ENCODE measurements around the gene SLC38A3. TPM values are rescaled to one million over a fixed set of nuclear protein-coding genes. Genes with fewer than 3 reads are reported as not detected.
A peak's percentile ranks its signal among the peaks of the same experiment; 100 is the strongest.

The SLC38A3 gene
- total and polyA plus RNA-seq, 12 donors, result 0.05 to 48.8 (median 0.28) TPM; not detected in 2

- no peak overlapping the region for H3K4me3 ChIP-seq
- peaks cover 17 to 37% of the 10 kb centered on the region in 2 donors for H3K4me1 ChIP-seq (replicated peaks in 1 of 2)
- intact Hi-C loops (cut with DNase I), result no loop called here
- WGBS, 4 donors, result 88 to 92% (median 89%) methylated on average over 14 to 17 of the region's 17 CpGs
- no peaks in the 10 kb centered on the region for H3K27me3 ChIP-seq
- DNase-seq, result no peak
- peak overlapping the region in 1 of 5 donors; percentile 2 for H3K27ac ChIP-seq
- TF ChIP-seq POLR2A (IDR thresholded peaks at IDR 0.05), result no peak
- TF ChIP-seq, protein P1, sequence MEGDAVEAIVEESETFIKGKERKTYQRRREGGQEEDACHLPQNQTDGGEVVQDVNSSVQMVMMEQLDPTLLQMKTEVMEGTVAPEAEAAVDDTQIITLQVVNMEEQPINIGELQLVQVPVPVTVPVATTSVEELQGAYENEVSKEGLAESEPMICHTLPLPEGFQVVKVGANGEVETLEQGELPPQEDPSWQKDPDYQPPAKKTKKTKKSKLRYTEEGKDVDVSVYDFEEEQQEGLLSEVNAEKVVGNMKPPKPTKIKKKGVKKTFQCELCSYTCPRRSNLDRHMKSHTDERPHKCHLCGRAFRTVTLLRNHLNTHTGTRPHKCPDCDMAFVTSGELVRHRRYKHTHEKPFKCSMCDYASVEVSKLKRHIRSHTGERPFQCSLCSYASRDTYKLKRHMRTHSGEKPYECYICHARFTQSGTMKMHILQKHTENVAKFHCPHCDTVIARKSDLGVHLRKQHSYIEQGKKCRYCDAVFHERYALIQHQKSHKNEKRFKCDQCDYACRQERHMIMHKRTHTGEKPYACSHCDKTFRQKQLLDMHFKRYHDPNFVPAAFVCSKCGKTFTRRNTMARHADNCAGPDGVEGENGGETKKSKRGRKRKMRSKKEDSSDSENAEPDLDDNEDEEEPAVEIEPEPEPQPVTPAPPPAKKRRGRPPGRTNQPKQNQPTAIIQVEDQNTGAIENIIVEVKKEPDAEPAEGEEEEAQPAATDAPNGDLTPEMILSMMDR (IDR thresholded peaks at IDR 0.05), result no peak
- peaks cover 0 to 51% of the 10 kb centered on the region in 2 donors for H3K36me3 ChIP-seq (replicated peaks in 1 of 2)
- H3K9me3 ChIP-seq (replicated peaks in 1 of 3), result no peaks in the 10 kb centered on the region
Observed at GRCh38 chr3:50258029-50258680, 53.1 kb downstream of the SLC38A3 start.

GRCh38 chr3:50258979-50259378 lies 53.9 kb downstream of the SLC38A3 start:
- Histone ChIP-seq H3K4me3 (no peak overlapping the region), H3K27me3 (no peaks in the 10 kb centered on the region), H3K27ac (peak overlapping the region in 3 of 5 donors; percentile 96 to 98 (median 97)), H3K4me1 (replicated peaks in 1 of 2) (peaks cover 23 to 42% of the 10 kb centered on the region in 2 donors), H3K36me3 (replicated peaks in 1 of 2) (peaks cover 0 to 43% of the 10 kb centered on the region in 2 donors), H3K9me3 (replicated peaks in 1 of 3) (no peaks in the 10 kb centered on the region)
- 82 to 85% (median 84%) methylated on average over 12 to 16 of the region's 16 CpGs for WGBS, 4 donors
- intact Hi-C loops (cut with DNase I), result no loop called here
- TF ChIP-seq POLR2A (IDR thresholded peaks at IDR 0.05), result no peak
- TF ChIP-seq, protein P1 (IDR thresholded peaks at IDR 0.05), result no peak
- DNase-seq, result no peak

DNA sequence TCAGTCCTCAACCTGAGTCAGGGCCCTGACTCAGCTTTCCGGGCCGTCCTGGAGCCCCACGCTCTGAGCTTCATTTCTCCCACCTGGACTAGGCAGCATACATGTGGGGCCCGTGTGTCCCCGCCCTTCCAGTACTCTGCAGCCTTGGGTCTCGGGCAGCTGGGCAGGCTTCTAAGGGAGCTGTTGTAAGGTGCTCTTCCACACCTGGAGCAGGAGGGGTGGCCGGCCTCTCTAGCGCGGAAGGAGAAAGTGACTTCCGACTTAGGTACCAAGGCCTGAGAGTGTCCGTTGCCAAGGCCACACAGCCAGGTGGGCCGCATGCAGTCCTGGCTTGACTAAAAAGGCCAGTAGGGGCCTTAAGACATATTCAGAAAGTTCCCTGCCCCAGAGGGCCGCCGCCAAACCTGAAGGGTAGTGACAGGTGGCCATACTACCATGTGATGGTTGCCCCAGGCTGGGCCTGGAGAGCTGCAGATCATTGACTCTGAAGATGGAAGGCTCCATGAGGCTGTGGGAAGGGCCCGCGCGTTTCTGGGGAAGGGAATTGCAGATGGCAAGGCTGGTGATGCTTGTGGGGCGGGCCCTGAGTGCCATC lies 54.5 kb downstream of the SLC38A3 start:
- intact Hi-C loops (cut with DNase I), result no loop called here
- TF ChIP-seq, protein P1 (IDR thresholded peaks at IDR 0.05), result no peak
- no peak for TF ChIP-seq POLR2A (IDR thresholded peaks at IDR 0.05)
- Histone ChIP-seq H3K36me3 (replicated peaks in 1 of 2) (peaks cover 0 to 41% of the 10 kb centered on the region in 2 donors), H3K27me3 (no peaks in the 10 kb centered on the region), H3K4me3 (peak overlapping the region in 1 of 4 donors; percentile 37), H3K9me3 (replicated peaks in 1 of 3) (no peaks in the 10 kb centered on the region), H3K4me1 (replicated peaks in 1 of 2) (peaks cover 28 to 46% of the 10 kb centered on the region in 2 donors), H3K27ac (peak overlapping the region in 4 of 5 donors; percentile 91 to 98 (median 96))
- no peak for DNase-seq
- WGBS, 4 donors, result 46 to 56% (median 47%) methylated on average over 9 to 18 of the region's 18 CpGs

GRCh38 chr3:50260027-50260941 lies 55.2 kb downstream of the SLC38A3 start:
- Histone ChIP-seq H3K4me3 (peak overlapping the region in 2 of 4 donors; percentile 24 to 37), H3K9me3 (replicated peaks in 1 of 3) (no peaks in the 10 kb centered on the region), H3K36me3 (replicated peaks in 1 of 2) (peaks cover 0 to 34% of the 10 kb centered on the region in 2 donors), H3K27ac (peak overlapping the region; percentile 80 to 98 (median 96)), H3K27me3 (no peaks in the 10 kb centered on the region), H3K4me1 (replicated peaks in 1 of 2) (peaks cover 36 to 46% of the 10 kb centered on the region in 2 donors)
- peak; percentile 92 to 97 (median 95) for DNase-seq
- intact Hi-C loops (cut with DNase I), result no loop called here
- WGBS, 4 donors, result 0 to 3% (median 3%) methylated on average over 5 to 70 of the region's 70 CpGs; no CpG with 5 or more reads in 1 of the 4 donors
- TF ChIP-seq, protein P1 (IDR thresholded peaks at IDR 0.05), result peak; percentile 81 to 100 (median 93)
- peak; percentile 41 to 59 for TF ChIP-seq POLR2A (IDR thresholded peaks at IDR 0.05)
